GM12864 (cell line): ENCODE measurements around the gene S100A12.

Experiments
- DNase-seq: peaks from one replicate; pipeline ENCODE4 v3.0.0-alpha.2; 2011; ENCODE audit warnings: low read depth
- H3K4me3 ChIP-seq: 2 replicates; pipeline ENCODE4 v1.5.1; 2011; ENCODE audit warnings: mild to moderate bottlenecking, low read depth, low read length, control low read depth
- TF ChIP-seq, protein P1 (sequence below): IDR thresholded peaks from 2 replicates; pipeline ENCODE4 v1.5.1; 2011; ENCODE audit warnings: low read depth, mild to moderate bottlenecking, moderate library complexity, low read length, control low read depth, inconsistent platforms; ENCODE audit errors: missing control alignments

The S100A12 gene

DNA sequence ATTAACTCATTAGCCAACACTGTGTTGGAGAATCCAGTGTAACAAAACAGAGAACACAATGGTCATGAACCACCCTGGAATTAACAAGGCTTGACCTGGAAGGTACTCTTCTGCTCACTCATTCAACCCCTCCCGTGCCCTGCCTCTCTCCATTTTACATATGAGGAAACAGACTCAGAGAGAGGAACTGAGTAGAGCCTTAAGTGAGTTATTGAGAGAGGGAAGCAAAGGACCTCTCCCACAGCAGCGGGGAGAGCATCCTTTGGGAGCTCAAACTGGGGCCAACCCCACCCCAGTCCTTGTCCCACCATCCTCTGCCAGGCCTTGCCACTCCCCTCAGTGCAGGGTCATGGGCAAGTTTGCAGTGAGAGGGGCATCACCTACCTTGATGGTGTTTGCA, 1.4 kb downstream of the S100A12 start:
- TF ChIP-seq, protein P1, sequence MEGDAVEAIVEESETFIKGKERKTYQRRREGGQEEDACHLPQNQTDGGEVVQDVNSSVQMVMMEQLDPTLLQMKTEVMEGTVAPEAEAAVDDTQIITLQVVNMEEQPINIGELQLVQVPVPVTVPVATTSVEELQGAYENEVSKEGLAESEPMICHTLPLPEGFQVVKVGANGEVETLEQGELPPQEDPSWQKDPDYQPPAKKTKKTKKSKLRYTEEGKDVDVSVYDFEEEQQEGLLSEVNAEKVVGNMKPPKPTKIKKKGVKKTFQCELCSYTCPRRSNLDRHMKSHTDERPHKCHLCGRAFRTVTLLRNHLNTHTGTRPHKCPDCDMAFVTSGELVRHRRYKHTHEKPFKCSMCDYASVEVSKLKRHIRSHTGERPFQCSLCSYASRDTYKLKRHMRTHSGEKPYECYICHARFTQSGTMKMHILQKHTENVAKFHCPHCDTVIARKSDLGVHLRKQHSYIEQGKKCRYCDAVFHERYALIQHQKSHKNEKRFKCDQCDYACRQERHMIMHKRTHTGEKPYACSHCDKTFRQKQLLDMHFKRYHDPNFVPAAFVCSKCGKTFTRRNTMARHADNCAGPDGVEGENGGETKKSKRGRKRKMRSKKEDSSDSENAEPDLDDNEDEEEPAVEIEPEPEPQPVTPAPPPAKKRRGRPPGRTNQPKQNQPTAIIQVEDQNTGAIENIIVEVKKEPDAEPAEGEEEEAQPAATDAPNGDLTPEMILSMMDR, result no peak
- H3K4me3 ChIP-seq, result no peak overlapping the region
- DNase-seq, result no peak

DNA sequence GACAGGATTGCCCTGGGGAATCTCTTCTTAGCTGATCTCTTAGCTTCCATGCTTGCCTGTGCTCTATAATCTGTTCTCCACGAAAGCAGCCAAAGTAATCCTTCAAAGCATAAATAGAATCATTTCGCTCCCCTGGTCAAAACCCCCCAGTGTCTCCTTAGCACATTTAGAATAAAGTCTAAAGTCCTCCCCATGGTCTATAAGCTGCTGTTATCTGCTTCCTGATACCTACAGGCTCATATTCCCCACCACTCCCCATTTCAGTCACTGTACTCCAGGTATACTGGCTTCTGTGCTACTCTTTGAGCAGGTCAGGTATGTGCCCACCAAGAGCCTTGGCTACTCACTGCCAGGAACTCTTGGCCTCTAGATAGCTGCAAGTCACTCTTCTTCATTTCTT, 2.9 kb downstream of the S100A12 start:
- DNase-seq, result no peak
- TF ChIP-seq, protein P1, result no peak
- H3K4me3 ChIP-seq, result no peak overlapping the region

DNA sequence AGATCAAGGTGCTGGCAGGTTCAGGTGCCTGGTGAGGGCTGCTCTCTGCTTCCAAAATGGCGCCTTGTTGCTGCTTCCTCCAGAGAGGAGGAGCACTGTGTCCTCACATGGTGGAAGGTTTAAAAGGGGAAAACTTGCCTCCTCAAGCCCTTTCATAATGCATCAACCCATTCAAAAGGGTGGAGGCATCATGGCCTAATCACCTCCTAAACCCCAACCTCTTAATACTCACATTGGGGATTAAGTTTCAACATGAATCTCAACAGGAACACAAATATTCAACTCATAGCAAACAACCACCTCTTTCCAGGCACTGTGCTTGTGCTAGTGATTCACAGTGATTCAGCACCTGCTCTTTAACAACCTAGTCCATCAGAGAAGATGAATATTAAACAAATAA, 4.2 kb downstream of the S100A12 start:
- no peak for DNase-seq
- H3K4me3 ChIP-seq, result no peak overlapping the region
- TF ChIP-seq, protein P1, result no peak

DNA sequence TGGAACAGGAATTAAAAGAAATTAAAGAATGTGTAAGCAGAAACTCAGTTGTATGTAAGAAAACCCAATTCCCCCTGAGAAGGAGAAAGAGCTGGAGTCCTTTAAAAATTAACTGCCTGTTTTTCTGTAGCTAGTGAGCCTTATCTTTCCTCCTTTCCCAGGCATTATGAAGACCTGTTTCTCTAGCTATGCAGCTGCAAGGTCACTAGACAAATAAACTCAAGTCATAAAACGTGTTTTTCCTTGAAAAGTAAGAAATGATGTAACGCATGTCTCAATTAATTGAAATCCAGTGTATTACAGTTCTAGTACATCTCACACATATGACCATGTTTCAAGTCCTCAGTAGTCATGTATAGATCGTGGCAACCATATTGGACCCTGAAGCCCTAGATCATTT, 5.3 kb downstream of the S100A12 start:
- no peak overlapping the region for H3K4me3 ChIP-seq
- DNase-seq, result no peak
- TF ChIP-seq, protein P1, result no peak

DNA sequence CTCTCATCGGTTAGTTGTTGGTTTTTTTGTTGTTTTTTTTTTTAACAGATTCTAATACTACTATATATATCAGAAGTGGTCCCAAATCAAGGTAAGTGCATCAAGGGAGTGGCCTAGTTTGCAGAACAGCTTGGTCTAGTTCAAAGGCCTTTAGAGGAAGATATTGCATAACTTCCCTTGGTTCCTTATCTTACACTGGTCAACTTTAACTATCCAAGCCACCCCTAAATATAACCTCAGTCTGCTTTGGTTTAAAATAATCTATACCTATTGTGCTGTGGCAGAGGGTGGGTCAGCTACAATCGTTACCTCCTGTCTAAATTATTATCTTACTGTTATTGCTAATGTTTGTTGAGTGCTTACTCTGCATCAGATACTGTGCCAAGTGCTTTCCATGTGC, 6.9 kb downstream of the S100A12 start:
- DNase-seq, result no peak
- H3K4me3 ChIP-seq, result no peak overlapping the region
- TF ChIP-seq, protein P1, result no peak

DNA sequence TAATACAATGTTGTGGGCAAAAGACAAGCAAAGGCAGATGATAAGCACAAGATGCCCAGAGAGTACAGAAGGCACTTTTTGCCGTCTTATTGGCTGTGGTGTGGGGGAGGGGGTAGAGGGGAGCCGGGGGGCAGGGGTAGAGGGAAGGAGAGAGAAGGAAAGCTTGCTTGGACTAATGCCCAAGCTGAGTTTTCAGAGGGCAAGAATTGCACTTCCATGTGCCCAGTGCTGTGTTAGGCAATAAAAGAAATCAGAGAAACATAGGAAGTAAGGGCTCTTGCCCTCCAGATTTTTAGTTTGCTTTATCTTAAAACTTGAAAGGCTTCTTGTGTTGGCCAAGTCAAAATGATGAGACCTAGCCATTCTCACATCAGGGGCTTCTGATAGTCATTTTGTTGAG, 8.3 kb downstream of the S100A12 start:
- H3K4me3 ChIP-seq, result no peak overlapping the region
- no peak for DNase-seq
- TF ChIP-seq, protein P1, result no peak

DNA sequence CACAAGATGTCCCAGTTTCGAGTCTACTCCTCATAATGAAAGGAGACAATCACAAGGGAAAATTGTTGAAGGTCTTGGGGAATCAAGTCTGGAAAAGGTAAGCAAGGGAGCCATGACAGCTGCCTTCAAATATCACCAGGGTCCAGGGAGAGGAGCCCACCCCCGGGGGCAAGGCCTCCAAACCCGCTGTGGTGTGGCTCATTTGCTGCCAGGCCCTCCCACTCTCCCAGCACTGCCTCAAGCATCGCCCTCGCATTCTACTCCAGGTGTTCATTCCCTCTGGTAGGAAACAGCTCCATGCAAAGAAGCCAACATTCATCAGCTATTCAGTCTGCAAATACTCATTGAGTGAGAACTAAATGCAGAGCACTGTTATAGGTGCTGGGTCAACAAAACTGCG, 9.2 kb downstream of the S100A12 start:
- TF ChIP-seq, protein P1, result no peak

More for the DNA sequence above, 9.2 kb downstream of the S100A12 start:
- no peak overlapping the region for H3K4me3 ChIP-seq
- DNase-seq, result no peak
